Nephron (organoid): ENCODE data around the gene AQP5.
"Not testable (repeated sequence)": the region's sequence is repeated elsewhere in the genome, so short reads cannot be mapped to it uniquely, and the experiment has no call there.

Experiments
- H3K27ac Mint-ChIP-seq, 3 experiments: 2 replicates each; pipeline ENCODE4 v1.8.0; 2020; ENCODE audit warnings: mixed read lengths in 3 of 3, mild to moderate bottlenecking in 2 of 3, moderate library complexity in 1 of 3
- H3K27me3 Mint-ChIP-seq: 2 replicates; pipeline ENCODE4 v1.8.0; 2021; ENCODE audit warnings: low read depth, mild to moderate bottlenecking, moderate library complexity, mixed read lengths
- H3K36me3 Mint-ChIP-seq: 2 replicates; pipeline ENCODE4 v1.8.0; 2020; ENCODE audit warnings: low read depth, mixed read lengths
- H3K4me1 Mint-ChIP-seq: 2 replicates; pipeline ENCODE4 v1.8.0; 2020; ENCODE audit warnings: mixed read lengths
- H3K4me3 Mint-ChIP-seq, 3 experiments: 2 replicates each; pipeline ENCODE4 v1.8.0; 2020; ENCODE audit warnings: mild to moderate bottlenecking in 3 of 3, mixed read lengths in 3 of 3, moderate library complexity in 2 of 3
- H3K9me3 Mint-ChIP-seq: 2 replicates; pipeline ENCODE4 v1.8.0; 2020; ENCODE audit warnings: mixed read lengths
- CTCF ChIP-seq, 3 experiments: fragments of 200-600 bp; sonication (generic); IDR thresholded peaks; one replicate each; pipeline ENCODE4 v1.5.0; 2021; ENCODE audit warnings: antibody characterized with exemption in 3 of 3; ENCODE audit not compliant: unreplicated experiment in 3 of 3

Gene AQP5

GRCh38 chr12:49984476-49985359 is 23.0 kb downstream of the AQP5 start:
- Mint-ChIP-seq H3K4me3 (no peak overlapping the region), H3K27me3 (peaks cover 4% of the 10 kb centered on the region), H3K9me3 (no peaks in the 10 kb centered on the region), H3K36me3 (peaks cover 10% of the 10 kb centered on the region), H3K4me1 (peaks cover 68% of the 10 kb centered on the region), H3K27ac (peak overlapping the region; percentile 82 to 93 (median 89))
- TF ChIP-seq CTCF (IDR thresholded peaks at IDR 0.05; ENCODE audit: unreplicated experiment in 3 of 3) = no peak

GRCh38 chr12:49985981-49986380 is 24.3 kb downstream of the AQP5 start:
- Mint-ChIP-seq H3K9me3 (no peaks in the 10 kb centered on the region), H3K36me3 (peaks cover 17% of the 10 kb centered on the region), H3K4me1 (peaks cover 57% of the 10 kb centered on the region), H3K4me3 (no peak overlapping the region), H3K27ac (peak overlapping the region; percentile 69 to 89 (median 82)), H3K27me3 (peaks cover 4% of the 10 kb centered on the region)
- TF ChIP-seq CTCF (IDR thresholded peaks at IDR 0.05; ENCODE audit: unreplicated experiment in 3 of 3) = no peak

- H3K27me3 Mint-ChIP-seq, H3K4me3 Mint-ChIP-seq, H3K9me3 Mint-ChIP-seq: not testable (repeated sequence)
- H3K4me1 Mint-ChIP-seq = peaks cover 53% of the 10 kb centered on the region
- H3K36me3 Mint-ChIP-seq = peaks cover 17% of the 10 kb centered on the region
- H3K27ac Mint-ChIP-seq = peak overlapping the region; percentile 38 to 89 (median 54)
Observed at GRCh38 chr12:49986476-49986875, 24.8 kb downstream of the AQP5 start.

GRCh38 chr12:49987625-49988303 is 26.1 kb downstream of the AQP5 start:
- Mint-ChIP-seq H3K4me3 (no peak overlapping the region), H3K27me3 (no peaks in the 10 kb centered on the region), H3K27ac (peak overlapping the region; percentile 63 to 74 (median 65))

GRCh38 chr12:49989400-49989799 is 27.7 kb downstream of the AQP5 start:
- Mint-ChIP-seq H3K36me3 (peaks cover 40% of the 10 kb centered on the region), H3K4me1 (peaks cover 32% of the 10 kb centered on the region)
- H3K27ac Mint-ChIP-seq, H3K27me3 Mint-ChIP-seq, H3K9me3 Mint-ChIP-seq, H3K4me3 Mint-ChIP-seq: not testable (repeated sequence)

More at GRCh38 chr12:49987625-49988303, 26.1 kb downstream of the AQP5 start:
- Mint-ChIP-seq H3K4me1 (peaks cover 45% of the 10 kb centered on the region), H3K9me3 (no peaks in the 10 kb centered on the region), H3K36me3 (peaks cover 28% of the 10 kb centered on the region)
- TF ChIP-seq CTCF (IDR thresholded peaks at IDR 0.05; ENCODE audit: unreplicated experiment in 3 of 3) = no peak

GRCh38 chr12:49990273-49990672 is 28.6 kb downstream of the AQP5 start:
- Mint-ChIP-seq H3K4me3 (no peak overlapping the region), H3K36me3 (peaks cover 49% of the 10 kb centered on the region), H3K9me3 (no peaks in the 10 kb centered on the region), H3K4me1 (peaks cover 24% of the 10 kb centered on the region), H3K27ac (no peak overlapping the region), H3K27me3 (no peaks in the 10 kb centered on the region)
- TF ChIP-seq CTCF (IDR thresholded peaks at IDR 0.05; ENCODE audit: unreplicated experiment in 3 of 3) = no peak
